K562 (cell line): ENCODE data around the gene KIF21A. TPM values are rescaled to one million over a fixed set of nuclear protein-coding genes. Genes with fewer than 3 reads are reported as not detected.

Experiments used
- ATAC-seq: fragments of 200-7000 bp; cut with Tn5 transposase; 3 replicates; pipeline ENCODE4 v1.9.1; 2020; ENCODE audit warnings: moderate library complexity
- BruUV-seq: library from RNA; stranded (reverse); fragments of 400-500 nt; replicated peaks from 2 replicates; lab custom pipeline; 2021; lab: Mats Ljungman, UMichigan
- CTCF ChIA-PET: fragments of 300-600 bp; formaldehyde crosslinking; extraction: SDS; loops from one replicate; lab custom pipeline; 2021; ENCODE audit warnings: low intra/inter-chr PET ratio; lab: Yijun Ruan, JAX
- POLR2A ChIA-PET: fragments of 300-600, 350-650 bp; sonication (Branson Sonifier 250); formaldehyde crosslinking; extraction: SDS; loops from one replicate; lab custom pipeline; 2021; ENCODE audit warnings: antibody characterized with exemption, inconsistent platforms; lab: Yijun Ruan, JAX
- DNase-seq, 4 experiments: peaks; one replicate each; pipeline versions ENCODE4 v3.0.0 to v3.0.0-alpha.2; 2011 to 2018; ENCODE audit warnings: low spot score in 3 of 4, mixed read lengths in 3 of 4; ENCODE audit errors: extremely low read depth in 1 of 4
- FAIRE-seq: peaks from 2 replicates; lab custom pipeline; 2011; peaks lifted over from hg19 to GRCh38; lab: Jason Lieb, UNC
- H2AFZ ChIP-seq: 2 replicates; pipeline ENCODE4 v1.6.0; 2011; ENCODE audit warnings: low read depth, low read length, control low read depth, inconsistent platforms
- H3K27ac ChIP-seq: fragments of 200-600 bp; 3 replicates; pipeline ENCODE4 v1.8.0; 2011; ENCODE audit warnings: low read depth, mild to moderate bottlenecking, control low read depth, inconsistent platforms, low read length, moderate library complexity, mixed read lengths; ENCODE audit errors: extremely low read depth
- H3K27me3 ChIP-seq, 2 experiments: fragments of 300-600 bp in 1 of 2; 2 replicates in 1 of 2; 3 replicates in 1 of 2; pipeline versions ENCODE4 v1.6.0 to v1.8.0; 2011; ENCODE audit warnings: inconsistent platforms in 2 of 2, low read length in 2 of 2, mild to moderate bottlenecking in 1 of 2, mixed read lengths in 1 of 2, moderate library complexity in 1 of 2; ENCODE audit not compliant: control insufficient read depth in 2 of 2, insufficient read depth in 2 of 2
- H3K36me3 ChIP-seq: fragments of 300-600 bp; 3 replicates; pipeline ENCODE4 v1.8.0; 2011; ENCODE audit warnings: mild to moderate bottlenecking, low read length, inconsistent platforms; ENCODE audit not compliant: control insufficient read depth, insufficient read depth
- H3K4me1 ChIP-seq, 2 experiments: fragments of 200-600 bp in 1 of 2; replicated peaks in 1 of 2; 2 replicates in 1 of 2; 3 replicates in 1 of 2; pipeline versions ENCODE4 v1.5.1 to v1.8.0; 2011; ENCODE audit warnings: inconsistent platforms in 2 of 2, low read length in 2 of 2, mild to moderate bottlenecking in 1 of 2, mixed read lengths in 1 of 2, moderate library complexity in 1 of 2; ENCODE audit not compliant: control insufficient read depth in 2 of 2, insufficient read depth in 2 of 2
- H3K4me2 ChIP-seq: 2 replicates; pipeline ENCODE4 v1.6.1; 2011; ENCODE audit warnings: low read length, control low read depth, inconsistent platforms, mixed read lengths; ENCODE audit not compliant: insufficient read depth
- H3K4me3 ChIP-seq: fragments of 200-600 bp; sonication (generic), shearing (Covaris generic); 2 replicates; pipeline ENCODE4 v1.5.1; 2016; ENCODE audit warnings: control low read depth, inconsistent platforms
- H3K79me2 ChIP-seq: fragments of 200-600 bp; 3 replicates; pipeline ENCODE4 v1.8.0; 2011; ENCODE audit warnings: low read length, inconsistent platforms; ENCODE audit not compliant: control insufficient read depth, insufficient read depth
- H3K9ac ChIP-seq, 2 experiments: 2 replicates each; pipeline versions ENCODE4 v1.6.0 to v1.6.1; 2011; ENCODE audit warnings: low read depth in 2 of 2, low read length in 2 of 2, control low read depth in 1 of 2, inconsistent platforms in 1 of 2, mild to moderate bottlenecking in 1 of 2, mixed read lengths in 1 of 2; ENCODE audit not compliant: insufficient read depth in 1 of 2
- H3K9me1 ChIP-seq: one replicate; pipeline ENCODE4 v1.6.0; 2011; ENCODE audit warnings: inconsistent platforms, mild to moderate bottlenecking, low read length, moderate library complexity; ENCODE audit not compliant: control insufficient read depth, insufficient read depth
- H3K9me3 ChIP-seq: replicated peaks from 2 replicates; pipeline ENCODE4 v1.5.1; 2011; ENCODE audit warnings: low read depth, low read length, inconsistent platforms; ENCODE audit not compliant: control insufficient read depth, insufficient read depth
- H4K20me1 ChIP-seq: replicated peaks from 2 replicates; pipeline ENCODE4 v1.6.1; 2011; ENCODE audit warnings: low read length, inconsistent platforms, mixed read lengths; ENCODE audit not compliant: control insufficient read depth, insufficient read depth
- CAMTA2 ChIP-seq: fragments of 250-450 bp; sonication (Bioruptor Pico); conservative IDR thresholded peaks from 2 replicates; pipeline ENCODE4 v1.5.1; 2022
- CREB1 ChIP-seq, 2 experiments: sonication (generic) in 1 of 2; formaldehyde crosslinking in 1 of 2; IDR thresholded peaks; 2 replicates each; pipeline versions ENCODE4 v1.6.1 to v1.8.0; 2012 to 2022; ENCODE audit warnings: inconsistent platforms in 1 of 2, mild to moderate bottlenecking in 1 of 2, missing genetic modification reagents in 1 of 2, moderate library complexity in 1 of 2
- CXXC5 ChIP-seq: fragments of 250-450 bp; sonication (Bioruptor Pico); IDR thresholded peaks from 2 replicates; pipeline ENCODE4 v1.8.0; 2022; ENCODE audit warnings: inconsistent platforms, mild to moderate bottlenecking, moderate library complexity
- EGR1 ChIP-seq: fragments of 450-650 bp; conservative IDR thresholded peaks from 2 replicates; pipeline ENCODE4 v1.6.1; 2017; ENCODE audit warnings: mild to moderate bottlenecking
- HES1 ChIP-seq: fragments of 450-650 bp; IDR thresholded peaks from 2 replicates; pipeline ENCODE4 v1.6.1; 2016; ENCODE audit warnings: low read depth, mild to moderate bottlenecking, moderate library complexity
- KHSRP ChIP-seq: fragments of 450-650 bp; IDR thresholded peaks from 2 replicates; pipeline ENCODE4 v1.6.1; 2017
- KLF6 ChIP-seq: fragments of 250-450 bp; sonication (Bioruptor Pico); IDR thresholded peaks from 2 replicates; pipeline ENCODE4 v1.4.0; 2020; ENCODE audit warnings: mild to moderate bottlenecking, moderate library complexity, borderline replicate concordance
- MTA2 ChIP-seq: fragments of 450-650 bp; IDR thresholded peaks from 2 replicates; pipeline ENCODE4 v1.6.1; 2016; ENCODE audit warnings: low read depth
- MYNN ChIP-seq, 2 experiments: sonication (generic); formaldehyde crosslinking in 1 of 2; IDR thresholded peaks; 2 replicates each; pipeline versions ENCODE4 v1.5.0 to v1.6.1; 2016 to 2020; ENCODE audit warnings: antibody characterized with exemption in 1 of 2, missing genetic modification reagents in 1 of 2
- PKNOX1 ChIP-seq: fragments of 450-650 bp; IDR thresholded peaks from 2 replicates; pipeline ENCODE4 v1.6.1; 2016
- RBM22 ChIP-seq: fragments of 200-400 bp; formaldehyde crosslinking; IDR thresholded peaks from 2 replicates; pipeline ENCODE4 v1.6.1; 2018; ENCODE audit warnings: low read length, low read depth; ENCODE audit not compliant: poor library complexity, severe bottlenecking
- RCOR1 ChIP-seq, 2 experiments: IDR thresholded peaks; 2 replicates each; pipeline ENCODE4 v1.6.1; 2012; ENCODE audit warnings: low read depth in 2 of 2, low read length in 2 of 2, borderline replicate concordance in 1 of 2, improper control_type of control experiment in 1 of 2
- TEAD4 ChIP-seq, 2 experiments: sonication (generic) in 1 of 2; formaldehyde crosslinking in 1 of 2; IDR thresholded peaks; 2 replicates each; pipeline versions ENCODE4 v1.6.1 to v1.8.0; 2012 to 2022; ENCODE audit warnings: borderline replicate concordance in 1 of 2, inconsistent platforms in 1 of 2, low read length in 1 of 2, mild to moderate bottlenecking in 1 of 2, missing genetic modification reagents in 1 of 2
- TFE3 ChIP-seq: fragments of 450-650 bp; formaldehyde crosslinking; IDR thresholded peaks from 2 replicates; pipeline ENCODE4 v1.4.0; 2020; ENCODE audit warnings: mild to moderate bottlenecking, mixed read lengths
- ZNF274 ChIP-seq: IDR thresholded peaks from 2 replicates; pipeline ENCODE4 v1.6.1; 2011; ENCODE audit warnings: low read depth, mild to moderate bottlenecking, low read length, moderate library complexity, borderline replicate concordance
- ZNF395 ChIP-seq: fragments of 200-800 bp; sonication (Bioruptor generic); IDR thresholded peaks from 2 replicates; pipeline ENCODE4 v1.6.1; 2017; ENCODE audit warnings: missing genetic modification characterization, missing compliant biosample characterization
- in situ Hi-C: fragments of 300-500 bp; cut with MboI; formaldehyde crosslinking; loops from 4 replicates; pipeline ENCODE4 v1.15.0; 2018; ENCODE audit warnings: inconsistent platforms, mixed read lengths
- intact Hi-C: fragments of 100-400 bp; cut with micrococcal nuclease; formaldehyde crosslinking; loops from 2 replicates; pipeline ENCODE4 v1.14.2; 2022
- polyA plus RNA-seq, 8 experiments: library from polyadenylated mRNA; depleted of rRNA in 4 of 8; stranded (reverse) in 5 of 8; unstranded in 3 of 8; fragments of >200 nt; fragmentation: Nextera tagmentation in 2 of 8; fragmentation: Illumina TruSeq in 1 of 8; extraction: Ambion mirVana in 2 of 8; extraction: Trizol in 1 of 8; gene quantifications; 2 replicates each; pipeline versions ENCODE4 v1.2.1 to v1.2.3, GENCODE V29; 2011 to 2014; ENCODE audit warnings: inconsistent platforms in 1 of 8, missing spikeins in 1 of 8
- total RNA-seq, 7 experiments: library from RNA; depleted of rRNA in 6 of 7; stranded (reverse); fragments of >200 nt in 6 of 7; fragmentation: Illumina TruSeq in 2 of 7; extraction: Trizol in 2 of 7; gene quantifications; 2 replicates each; pipeline versions ENCODE4 v1.2.1 to v1.2.3, GENCODE V29; 2011 to 2021; ENCODE audit warnings: low replicate concordance in 1 of 7

The KIF21A gene
- total and polyA plus RNA-seq, 9 of the 15 experiments (the other 6 are each of a cell fraction or from before 2014, with no cell fraction given): 17.7 to 45.0 (median 30.3) TPM

GRCh38 chr12:39448038-39448437 lies 5.1 kb upstream of the KIF21A start:
- H3K79me2 ChIP-seq: no peaks in the 10 kb centered on the region
- DNase-seq (no peak), FAIRE-seq (no peak), ATAC-seq (no peak)
- no peaks in the 10 kb centered on the region for H3K36me3 ChIP-seq
- ChIA-PET POLR2A (no interaction called here), CTCF (no interaction called here)
- H2AFZ ChIP-seq: no peak overlapping the region
- intact Hi-C loops (no loop called here), in situ Hi-C loops (no loop called here)
- no peak overlapping the region for H3K4me3 ChIP-seq
- TF ChIP-seq CREB1 (IDR thresholded peaks at IDR 0.05): no peak
- TF ChIP-seq CREB1 (CRISPR knock-in tag; IDR thresholded peaks at IDR 0.05): no peak
- TF ChIP-seq RCOR1 (IDR thresholded peaks at IDR 0.05; ENCODE audit: borderline replicate concordance in 1 of 2, low read depth in 2 of 2, low read length in 2 of 2): no peak
- no peak for TF ChIP-seq HES1
- no peak for TF ChIP-seq TEAD4 (IDR thresholded peaks at IDR 0.05; ENCODE audit: low read length)
- no peak for TF ChIP-seq TEAD4 (CRISPR knock-in tag; IDR thresholded peaks at IDR 0.05; ENCODE audit: borderline replicate concordance)
- no peak for TF ChIP-seq KHSRP
- TF ChIP-seq MYNN (IDR thresholded peaks at IDR 0.05): no peak
- no peak for TF ChIP-seq MYNN (CRISPR knock-in tag; IDR thresholded peaks at IDR 0.05)
- TF ChIP-seq PKNOX1: no peak
- TF ChIP-seq CXXC5: no peak
- no peak for TF ChIP-seq MTA2
- no peak for TF ChIP-seq CAMTA2 (CRISPR knock-in tag)
- no peak for TF ChIP-seq EGR1
- no peak for TF ChIP-seq KLF6 (CRISPR knock-in tag)
- TF ChIP-seq ZNF274: no peak
- no peak for TF ChIP-seq RBM22
- no peak for TF ChIP-seq TFE3
- TF ChIP-seq ZNF395 (CRISPR knock-in tag): no peak
- H3K4me2 ChIP-seq: no peak overlapping the region
- no peak overlapping the region for H3K27ac ChIP-seq
- H3K27me3 ChIP-seq: no peaks in the 10 kb centered on the region
- H3K9me3 ChIP-seq: no peaks in the 10 kb centered on the region
- BruUV-seq: no TSS peak
- no peak overlapping the region for H3K9ac ChIP-seq
- H4K20me1 ChIP-seq: no peaks in the 10 kb centered on the region
- peaks cover 4% of the 10 kb centered on the region in 2 experiments; a peak in 4 of 5 replicates for H3K4me1 ChIP-seq
- no peaks in the 10 kb centered on the region for H3K9me1 ChIP-seq
